ENCODE measurements around the gene RSPO1.

The RSPO1 gene

GRCh38 chr1:37606481-37607263, 28.0 kb downstream of the RSPO1 start:
- H3K9me2 ChIP-seq (ENCODE audit: low read depth, low read length): no peaks in the 10 kb centered on the region
- no peaks in the 10 kb centered on the region for H4K20me1 ChIP-seq (ENCODE audit: insufficient read depth, low read length)
- no peak overlapping the region for H3K4me3 ChIP-seq (ENCODE audit: low read depth, low read length, poor library complexity, severe bottlenecking)
- H3K4me1 ChIP-seq (ENCODE audit: insufficient read depth, low read length, severe bottlenecking): no peaks in the 10 kb centered on the region
- H3F3A ChIP-seq (ENCODE audit: insufficient read depth, low read length): no peaks in the 10 kb centered on the region
- no peaks in the 10 kb centered on the region for H3K79me2 ChIP-seq (ENCODE audit: insufficient read depth, low read length)
- TF ChIP-seq CTCF (IDR thresholded peaks at IDR 0.05; ENCODE audit: low read length) (no peak), EZH2 (IDR thresholded peaks at IDR 0.05; ENCODE audit: borderline replicate concordance, low read length) (no peak)
- H2AFZ ChIP-seq (ENCODE audit: low read length): no peak overlapping the region
- no peak overlapping the region for H3K4me2 ChIP-seq (ENCODE audit: low read length)
- no peak overlapping the region for H3K27ac ChIP-seq (ENCODE audit: low read depth, low read length, poor library complexity, severe bottlenecking)
- H3K36me3 ChIP-seq (ENCODE audit: insufficient read depth, low read length): no peaks in the 10 kb centered on the region
- H3K27me3 ChIP-seq (ENCODE audit: insufficient read depth, low read length): peaks cover 8% of the 10 kb centered on the region; the same call in 1 of the 2 replicates
- H3K9ac ChIP-seq (ENCODE audit: low read length): no peak overlapping the region
- no peaks in the 10 kb centered on the region for H3K9me3 ChIP-seq (ENCODE audit: low read length)

- Histone ChIP-seq H3K4me2 (ENCODE audit: low read length) (no peak overlapping the region), H3K9ac (ENCODE audit: low read length) (no peak overlapping the region), H3K9me2 (ENCODE audit: low read depth, low read length) (no peaks in the 10 kb centered on the region), H3F3A (ENCODE audit: insufficient read depth, low read length) (no peaks in the 10 kb centered on the region), H4K20me1 (ENCODE audit: insufficient read depth, low read length) (no peaks in the 10 kb centered on the region), H2AFZ (ENCODE audit: low read length) (no peak overlapping the region), H3K9me3 (ENCODE audit: low read length) (no peaks in the 10 kb centered on the region), H3K4me3 (ENCODE audit: low read depth, low read length, poor library complexity, severe bottlenecking) (no peak overlapping the region), H3K27ac (ENCODE audit: low read depth, low read length, poor library complexity, severe bottlenecking) (no peak overlapping the region), H3K4me1 (ENCODE audit: insufficient read depth, low read length, severe bottlenecking) (no peaks in the 10 kb centered on the region), H3K79me2 (ENCODE audit: insufficient read depth, low read length) (no peaks in the 10 kb centered on the region), H3K36me3 (ENCODE audit: insufficient read depth, low read length) (no peaks in the 10 kb centered on the region), H3K27me3 (ENCODE audit: insufficient read depth, low read length) (peaks cover 8% of the 10 kb centered on the region; the same call in 1 of the 2 replicates)
- TF ChIP-seq CTCF (IDR thresholded peaks at IDR 0.05; ENCODE audit: low read length): no peak
- TF ChIP-seq EZH2 (IDR thresholded peaks at IDR 0.05; ENCODE audit: borderline replicate concordance, low read length): no peak
Observed at GRCh38 chr1:37605806-37606474, 28.8 kb downstream of the RSPO1 start.

GRCh38 chr1:37605061-37605650, 29.5 kb downstream of the RSPO1 start:
- Histone ChIP-seq H3K4me3 (ENCODE audit: low read depth, low read length, poor library complexity, severe bottlenecking) (no peak overlapping the region), H2AFZ (ENCODE audit: low read length) (no peak overlapping the region), H3K4me2 (ENCODE audit: low read length) (no peak overlapping the region), H3K27me3 (ENCODE audit: insufficient read depth, low read length) (peaks cover 8% of the 10 kb centered on the region; the same call in 1 of the 2 replicates), H3K9ac (ENCODE audit: low read length) (no peak overlapping the region), H3F3A (ENCODE audit: insufficient read depth, low read length) (no peaks in the 10 kb centered on the region), H3K9me3 (ENCODE audit: low read length) (no peaks in the 10 kb centered on the region), H3K27ac (ENCODE audit: low read depth, low read length, poor library complexity, severe bottlenecking) (no peak overlapping the region), H3K4me1 (ENCODE audit: insufficient read depth, low read length, severe bottlenecking) (no peaks in the 10 kb centered on the region), H3K9me2 (ENCODE audit: low read depth, low read length) (no peaks in the 10 kb centered on the region), H4K20me1 (ENCODE audit: insufficient read depth, low read length) (no peaks in the 10 kb centered on the region), H3K36me3 (ENCODE audit: insufficient read depth, low read length) (no peaks in the 10 kb centered on the region), H3K79me2 (ENCODE audit: insufficient read depth, low read length) (no peaks in the 10 kb centered on the region)
- TF ChIP-seq EZH2 (IDR thresholded peaks at IDR 0.05; ENCODE audit: borderline replicate concordance, low read length) (no peak), CTCF (IDR thresholded peaks at IDR 0.05; ENCODE audit: low read length) (no peak)

Measured in OCI-LY1 (cell line).